Skeletal muscle tissue (tissue), 5 donors: Measurements from ENCODE around the gene COMMD4. TPM values are rescaled to one million over a fixed set of nuclear protein-coding genes. Genes with fewer than 3 reads are reported as not detected.
"Not testable (repeated sequence)": the region's sequence is repeated elsewhere in the genome, so short reads cannot be mapped to it uniquely, and the experiment has no call there.

ENCODE experiments used
- H3K27ac ChIP-seq: one replicate; pipeline ENCODE4 v1.7.0; 2013; ENCODE audit warnings: mild to moderate bottlenecking, low read depth, low read length, inconsistent platforms
- H3K27me3 ChIP-seq, 3 donors: one replicate each; pipeline ENCODE4 v1.7.0; 2013; ENCODE audit warnings: low read length in 3 of 3; ENCODE audit not compliant: control insufficient read depth in 3 of 3, insufficient read depth in 3 of 3
- H3K36me3 ChIP-seq, 3 donors: one replicate each; pipeline ENCODE4 v1.7.0; 2013; ENCODE audit warnings: low read length in 3 of 3; ENCODE audit not compliant: control insufficient read depth in 3 of 3, insufficient read depth in 3 of 3
- H3K4me1 ChIP-seq, 3 donors: one replicate each; pipeline ENCODE4 v1.7.0; 2013; ENCODE audit warnings: low read length in 3 of 3, mild to moderate bottlenecking in 3 of 3; ENCODE audit not compliant: control insufficient read depth in 3 of 3, insufficient read depth in 3 of 3
- H3K4me3 ChIP-seq, 3 donors: one replicate each; pipeline ENCODE4 v1.7.0; 2013; ENCODE audit warnings: low read length in 3 of 3
- H3K9ac ChIP-seq, 3 donors: one replicate each; pipeline ENCODE4 v1.7.0; 2013; ENCODE audit warnings: low read length in 3 of 3, mild to moderate bottlenecking in 3 of 3, moderate library complexity in 2 of 3, low read depth in 1 of 3
- H3K9me3 ChIP-seq, 3 donors: one replicate each; pipeline ENCODE4 v1.7.0; 2013; ENCODE audit warnings: low read length in 3 of 3; ENCODE audit not compliant: control insufficient read depth in 3 of 3
- small RNA-seq: library from RNA; depleted of rRNA; stranded (forward); fragments of <200 nt; gene quantifications from one replicate; pipeline ENCODE3, GENCODE V24; 2014
- total RNA-seq: library from RNA; depleted of rRNA; stranded (reverse); fragments of >200 nt; gene quantifications from one replicate; pipeline ENCODE4 v1.2.3, GENCODE V29; 2014
- donor health status: Osteomylitis.

Gene COMMD4
- total RNA-seq, 1 donor from 2014 or later: 13.6 TPM

DNA sequence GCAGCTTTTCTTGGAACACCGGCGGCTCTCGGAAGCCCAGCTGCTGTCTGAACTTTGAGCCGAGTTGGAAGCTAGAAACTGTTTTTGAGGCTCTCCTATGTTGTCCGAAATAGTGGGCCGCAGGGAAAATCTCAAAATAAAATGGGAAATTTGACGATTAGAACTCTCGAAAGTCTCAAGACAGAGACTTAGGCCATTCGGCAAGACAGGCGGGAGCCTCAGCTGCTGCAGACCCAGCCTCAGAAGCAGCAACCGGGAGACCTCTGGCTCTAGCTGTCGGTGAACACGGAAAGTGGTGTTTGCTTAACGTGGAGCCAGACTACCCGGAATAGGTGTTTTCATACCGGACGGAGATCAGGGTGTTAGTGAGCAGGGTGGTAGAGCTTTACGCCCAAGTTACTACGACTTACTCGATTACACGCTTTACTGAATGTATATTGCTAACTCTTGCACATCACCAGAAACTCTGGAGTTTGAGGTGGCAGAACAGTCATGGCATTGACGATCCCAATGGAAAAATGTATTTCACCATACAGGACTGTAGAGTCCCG, 32.9 kb downstream of the COMMD4 start:
- Histone ChIP-seq H3K4me1 (peaks cover 20 to 22% (median 22%) of the 10 kb centered on the region in 3 donors), H3K27ac (peak overlapping the region; percentile 94), H3K36me3 (peaks cover 43 to 51% (median 51%) of the 10 kb centered on the region in 3 donors), H3K4me3 (peak overlapping the region; percentile 83 to 94 (median 92)), H3K9ac (peak overlapping the region; percentile 93 to 99 (median 98)), H3K9me3 (no peaks in the 10 kb centered on the region), H3K27me3 (no peaks in the 10 kb centered on the region)

DNA sequence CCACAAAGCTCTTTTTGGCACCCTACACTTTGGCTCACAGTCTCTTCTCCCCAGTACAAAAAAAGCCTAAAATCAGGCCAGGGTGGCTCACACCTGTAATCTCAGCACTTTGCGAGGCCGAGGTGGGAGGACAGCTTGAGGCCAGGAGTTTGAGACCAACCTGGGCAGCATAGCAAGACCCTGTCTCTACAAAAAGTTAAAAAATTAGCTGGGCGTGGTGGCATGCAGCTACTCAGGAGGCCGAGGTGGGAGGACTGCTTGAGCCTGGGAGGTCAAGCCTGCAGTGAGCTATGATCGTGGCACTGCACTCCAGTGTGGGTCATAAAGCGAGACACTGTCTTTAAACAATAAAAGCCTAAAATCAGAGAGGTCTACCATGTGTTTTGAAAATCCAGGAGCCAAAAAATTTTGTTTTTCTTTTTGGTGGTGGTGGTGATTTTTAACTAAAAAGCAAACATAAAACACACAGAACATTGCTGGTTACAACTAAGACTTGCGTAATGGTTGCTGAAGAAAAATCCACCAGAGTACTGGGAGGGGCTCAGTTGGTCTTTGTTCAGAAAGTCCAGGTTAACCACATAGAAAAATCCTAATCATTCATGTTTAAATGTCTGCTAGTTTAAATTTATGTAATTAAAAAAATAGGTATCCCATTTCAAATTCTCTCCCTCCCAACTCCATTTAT, 34.2 kb downstream of the COMMD4 start:
- peaks cover 39 to 51% (median 47%) of the 10 kb centered on the region in 3 donors for H3K36me3 ChIP-seq
- no peaks in the 10 kb centered on the region for H3K9me3 ChIP-seq
- H3K27me3 ChIP-seq: no peaks in the 10 kb centered on the region
- peak overlapping the region in 2 of 3 donors; percentile 98 to 99 for H3K9ac ChIP-seq
- H3K4me1 ChIP-seq: peaks cover 20 to 22% (median 22%) of the 10 kb centered on the region in 3 donors
- peak overlapping the region in 1 of 3 donors; percentile 83 for H3K4me3 ChIP-seq
- peak overlapping the region; percentile 94 for H3K27ac ChIP-seq

DNA sequence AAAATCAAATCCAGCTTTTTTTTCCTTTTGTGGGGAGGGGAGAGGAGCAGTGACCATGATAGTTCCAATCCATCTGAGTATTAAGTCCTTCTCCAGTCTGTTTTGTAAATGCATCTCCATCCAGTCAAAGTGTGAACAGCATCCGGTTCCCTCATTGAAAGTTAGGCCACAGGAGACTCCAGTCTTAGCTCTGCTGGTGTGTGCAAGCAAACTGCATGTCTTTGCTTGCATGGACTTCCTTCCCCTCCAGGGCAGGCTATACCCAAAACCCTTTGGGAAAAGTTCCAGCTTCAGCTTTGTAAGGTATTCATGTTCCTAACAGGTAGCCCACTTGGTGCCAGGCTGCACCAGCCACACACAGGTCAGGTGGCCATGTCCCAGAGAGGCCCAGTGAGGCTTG, 35.6 kb downstream of the COMMD4 start:
- H3K4me1 ChIP-seq: peaks cover 20 to 22% (median 22%) of the 10 kb centered on the region in 3 donors
- no peak overlapping the region for H3K27ac ChIP-seq
- peaks cover 36 to 45% (median 43%) of the 10 kb centered on the region in 3 donors for H3K36me3 ChIP-seq
- no peak overlapping the region for H3K4me3 ChIP-seq
- no peak overlapping the region for H3K9ac ChIP-seq
- H3K9me3 ChIP-seq: no peaks in the 10 kb centered on the region
- no peaks in the 10 kb centered on the region for H3K27me3 ChIP-seq

DNA sequence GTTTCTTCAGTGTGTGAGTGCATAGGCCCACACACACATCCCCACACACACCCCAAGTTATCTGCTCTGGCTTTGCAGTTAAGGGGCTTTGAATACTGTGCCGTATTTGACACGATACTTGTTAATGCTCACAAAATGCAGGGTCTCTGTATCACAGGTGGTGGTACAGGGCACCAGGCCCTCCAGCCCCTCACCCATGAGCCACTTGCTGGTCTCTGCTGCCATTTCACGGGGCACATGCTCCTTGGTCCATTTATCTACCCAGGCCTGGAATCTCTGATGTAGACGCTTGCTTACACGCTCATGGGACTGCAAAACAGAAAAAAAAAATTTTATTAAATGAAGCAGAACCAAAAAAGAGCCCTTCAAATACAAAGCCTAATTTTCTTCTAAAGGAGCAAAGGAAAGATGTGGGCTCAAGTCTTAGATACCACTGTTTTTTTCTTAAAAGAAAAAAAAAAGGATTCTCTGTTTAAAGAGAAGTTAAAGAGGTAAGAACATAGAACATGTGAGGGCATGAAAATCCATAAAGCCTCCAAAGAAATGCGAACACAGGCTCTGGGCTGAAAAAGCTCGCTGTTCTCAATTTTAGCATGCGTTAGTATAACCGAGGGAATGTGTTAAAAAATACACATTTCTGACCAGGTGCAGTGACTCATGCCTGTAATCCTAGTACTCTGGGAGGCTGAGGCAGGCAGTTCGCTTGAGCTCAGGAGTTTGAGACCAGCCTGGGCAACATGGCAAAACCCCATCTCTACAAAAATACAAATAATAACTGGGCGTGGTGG, 36.2 kb downstream of the COMMD4 start:
- no peak overlapping the region for H3K9ac ChIP-seq
- peaks cover 31 to 43% (median 37%) of the 10 kb centered on the region in 3 donors for H3K36me3 ChIP-seq

DNA sequence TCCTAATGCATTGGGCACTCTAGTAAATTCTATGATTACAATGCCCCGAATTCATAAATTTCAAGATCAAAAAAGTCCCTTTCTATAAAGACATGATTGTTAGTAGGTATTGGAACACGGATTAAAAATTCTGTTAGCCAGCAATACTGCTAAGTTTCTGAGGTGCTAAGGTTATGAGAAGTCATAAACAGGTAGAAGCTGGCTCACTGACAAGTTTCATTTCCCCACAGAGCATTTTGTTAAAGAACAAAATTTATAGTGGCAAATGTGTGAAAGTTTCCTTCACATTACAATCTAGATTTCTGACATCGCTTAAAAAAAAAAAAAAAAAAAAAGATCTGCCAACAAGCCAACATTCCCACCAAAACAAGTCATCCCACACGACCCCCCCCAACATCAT, 44.9 kb downstream of the COMMD4 start:
- Histone ChIP-seq H3K27ac (no peak overlapping the region), H3K9me3 (no peaks in the 10 kb centered on the region), H3K36me3 (peaks cover 23 to 61% (median 45%) of the 10 kb centered on the region in 3 donors), H3K9ac (no peak overlapping the region), H3K27me3 (no peaks in the 10 kb centered on the region), H3K4me3 (no peak overlapping the region), H3K4me1 (no peaks in the 10 kb centered on the region)

More for the DNA sequence above, 36.2 kb downstream of the COMMD4 start:
- H3K4me3 ChIP-seq: no peak overlapping the region
- H3K27ac ChIP-seq: no peak overlapping the region
- H3K4me1 ChIP-seq: peaks cover 20 to 22% (median 21%) of the 10 kb centered on the region in 3 donors
- no peaks in the 10 kb centered on the region for H3K9me3 ChIP-seq
- no peaks in the 10 kb centered on the region for H3K27me3 ChIP-seq

DNA sequence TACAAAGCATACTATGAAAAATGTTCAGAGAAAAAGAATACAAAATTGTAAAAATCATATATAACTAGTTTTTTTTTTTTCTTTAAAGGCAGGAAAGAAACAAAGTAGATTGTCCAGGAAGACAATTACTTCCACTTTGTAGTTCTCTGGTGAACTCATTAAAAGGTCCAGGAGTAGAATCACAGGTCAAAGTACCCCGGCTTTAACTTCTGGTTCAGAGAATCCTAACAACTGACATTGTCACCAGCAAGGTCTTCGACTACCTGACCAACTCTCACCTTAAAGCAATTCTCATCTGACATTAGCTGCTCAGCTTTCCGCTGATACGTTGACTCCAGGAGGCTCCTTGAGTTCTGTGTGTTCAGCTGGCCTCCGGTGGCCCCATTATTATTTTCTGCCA, 48.1 kb downstream of the COMMD4 start:
- H3K9me3 ChIP-seq, H3K4me3 ChIP-seq, H3K27me3 ChIP-seq, H3K27ac ChIP-seq, H3K9ac ChIP-seq, H3K4me1 ChIP-seq: not testable (repeated sequence)
- H3K36me3 ChIP-seq: peaks cover 41 to 74% (median 65%) of the 10 kb centered on the region in 3 donors

Small RNA genes within 50 kb of the gene (small RNA-seq; reads per million reads assigned to genes)
- gene RN7SL327P: not detected

Other genes starting within 250 kb of the COMMD4 start
- gene C15orf39, start 134.2 kb upstream of the COMMD4 start, total RNA-seq: 2.6 TPM
- gene GOLGA6C, start 77.7 kb upstream of the COMMD4 start, total RNA-seq: not detected
- gene GOLGA6D, start 53.2 kb upstream of the COMMD4 start, total RNA-seq: under 0.01 TPM
- 4.7 TPM for gene NEIL1, start 11.0 kb downstream of the COMMD4 start, total RNA-seq
- 80.4 TPM for gene MAN2C1, start 32.5 kb downstream of the COMMD4 start, total RNA-seq
- gene SIN3A, start 115.6 kb downstream of the COMMD4 start, total RNA-seq: 40.7 TPM
- gene PTPN9, start 243.3 kb downstream of the COMMD4 start, total RNA-seq: 11.5 TPM